Stomach (tissue), 4 donors: Measurements from ENCODE around the gene CYTH3.

ENCODE experiments used
- EP300 ChIP-seq: sonication (generic); formaldehyde crosslinking; IDR thresholded peaks from one replicate; pipeline ENCODE4 v1.6.1; 2017; ENCODE audit warnings: antibody characterized with exemption
- POLR2A ChIP-seq, 4 donors: fragments of 450-650 bp; IDR thresholded peaks; one replicate each; pipeline ENCODE4 v1.6.1; 2016; ENCODE audit warnings: antibody characterized with exemption in 4 of 4, control low read depth in 2 of 4, mild to moderate bottlenecking in 1 of 4, moderate library complexity in 1 of 4
- TF ChIP-seq, protein P1 (sequence below), 7 experiments: fragments of 450-650 bp in 4 of 7; fragments of 200-600 bp in 3 of 7; sonication (generic) in 3 of 7; IDR thresholded peaks; one replicate each; pipeline ENCODE4 v1.5.1; 2016 to 2019; ENCODE audit warnings: antibody characterized with exemption in 7 of 7, control low read depth in 2 of 7, mild to moderate bottlenecking in 1 of 7

DNA sequence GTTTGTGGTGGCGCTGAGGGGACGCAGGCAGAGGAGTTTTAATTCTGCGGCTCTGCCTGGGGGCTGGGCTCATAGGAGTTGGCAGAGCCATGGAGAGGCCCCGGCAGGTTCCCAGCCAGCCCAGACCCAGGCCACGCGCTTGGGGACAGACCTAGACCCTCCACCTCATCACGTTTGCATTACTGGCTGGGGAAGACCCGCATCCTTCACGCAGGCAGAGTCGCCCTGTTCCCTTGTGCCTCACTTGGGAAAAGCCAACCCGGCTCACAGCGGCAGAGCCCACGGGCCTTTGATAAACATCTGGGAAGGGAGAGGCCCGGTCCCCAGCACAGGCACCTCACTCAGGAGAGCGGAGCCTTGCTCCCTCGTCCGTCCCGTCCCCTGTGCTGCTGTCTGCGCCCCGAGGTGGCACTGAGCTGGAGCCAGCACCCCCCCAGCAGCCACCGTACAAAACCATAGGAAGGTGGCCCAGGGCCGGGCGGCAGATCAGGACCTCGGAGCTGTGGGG, 112.8 kb downstream of the CYTH3 start:
- TF ChIP-seq, protein P1, sequence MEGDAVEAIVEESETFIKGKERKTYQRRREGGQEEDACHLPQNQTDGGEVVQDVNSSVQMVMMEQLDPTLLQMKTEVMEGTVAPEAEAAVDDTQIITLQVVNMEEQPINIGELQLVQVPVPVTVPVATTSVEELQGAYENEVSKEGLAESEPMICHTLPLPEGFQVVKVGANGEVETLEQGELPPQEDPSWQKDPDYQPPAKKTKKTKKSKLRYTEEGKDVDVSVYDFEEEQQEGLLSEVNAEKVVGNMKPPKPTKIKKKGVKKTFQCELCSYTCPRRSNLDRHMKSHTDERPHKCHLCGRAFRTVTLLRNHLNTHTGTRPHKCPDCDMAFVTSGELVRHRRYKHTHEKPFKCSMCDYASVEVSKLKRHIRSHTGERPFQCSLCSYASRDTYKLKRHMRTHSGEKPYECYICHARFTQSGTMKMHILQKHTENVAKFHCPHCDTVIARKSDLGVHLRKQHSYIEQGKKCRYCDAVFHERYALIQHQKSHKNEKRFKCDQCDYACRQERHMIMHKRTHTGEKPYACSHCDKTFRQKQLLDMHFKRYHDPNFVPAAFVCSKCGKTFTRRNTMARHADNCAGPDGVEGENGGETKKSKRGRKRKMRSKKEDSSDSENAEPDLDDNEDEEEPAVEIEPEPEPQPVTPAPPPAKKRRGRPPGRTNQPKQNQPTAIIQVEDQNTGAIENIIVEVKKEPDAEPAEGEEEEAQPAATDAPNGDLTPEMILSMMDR (IDR thresholded peaks at IDR 0.05): no peak
- TF ChIP-seq POLR2A (IDR thresholded peaks at IDR 0.05) (no peak), EP300 (no peak)
